Measurements from ENCODE around the gene THAP7. TPM values are rescaled to one million over a fixed set of nuclear protein-coding genes. Genes with fewer than 3 reads are reported as not detected.
A peak's percentile ranks its signal among the peaks of the same experiment; 100 is the strongest.

Gene THAP7
- total and polyA plus RNA-seq, 2 of the 4 experiments (the other 2 are of a cell fraction): 14.2 to 19.8 TPM

- Histone ChIP-seq H2BK5ac (ENCODE audit: low read depth, low read length, poor library complexity, severe bottlenecking) (no peak overlapping the region), H2AK9ac (replicated peaks; ENCODE audit: low read depth, low read length, poor library complexity) (peak overlapping the region; percentile 78), H2BK120ac (ENCODE audit: low read depth, low read length) (no peak overlapping the region), H3K9ac (ENCODE audit: low read depth, low read length) (no peak overlapping the region), H3K4me1 (ENCODE audit: control insufficient read depth, insufficient read depth, low read length) (peaks cover 15% of the 10 kb centered on the region), H3K4me2 (ENCODE audit: low read depth, low read length) (no peak overlapping the region), H4K5ac (ENCODE audit: low read depth, low read length) (no peak overlapping the region), H4K20me1 (ENCODE audit: insufficient read depth, low read length) (no peaks in the 10 kb centered on the region), H3K9me3 (ENCODE audit: control insufficient read depth, insufficient read depth, low read length) (no peaks in the 10 kb centered on the region), H3K23ac (ENCODE audit: low read depth, low read length) (no peak overlapping the region), H3K36me3 (ENCODE audit: control insufficient read depth, insufficient read depth, low read length) (no peaks in the 10 kb centered on the region), H3K14ac (replicated peaks; ENCODE audit: low read depth, low read length) (peak overlapping the region; percentile 15; the same call in 1 of the 2 replicates), H3K56ac (ENCODE audit: extremely low read depth, insufficient read depth, low read length) (no peak overlapping the region), H4K91ac (ENCODE audit: insufficient read depth, low read depth, low read length) (no peak overlapping the region), H3K18ac (ENCODE audit: low read depth, low read length) (no peak overlapping the region), H2BK15ac (ENCODE audit: low read depth, low read length) (no peak overlapping the region), H3K4ac (ENCODE audit: low read depth, low read length) (peak overlapping the region; percentile 11), H2BK20ac (ENCODE audit: low read depth, low read length) (no peak overlapping the region), H2AK5ac (ENCODE audit: low read depth, low read length) (peak overlapping the region; percentile 76), H3K27ac (ENCODE audit: insufficient read depth, low read length) (no peak overlapping the region; the same call in 1 of the 2 replicates), H2AFZ (replicated peaks; ENCODE audit: low read length, poor library complexity) (no peak overlapping the region), H4K8ac (ENCODE audit: low read depth in 2 of 2, low read length in 2 of 2) (no peak overlapping the region), H3K4me3 (ENCODE audit: insufficient read depth, low read depth, low read length) (no peak overlapping the region), H3K79me1 (ENCODE audit: low read depth in 1 of 2, low read length in 2 of 2) (no peaks in the 10 kb centered on the region), H3K27me3 (ENCODE audit: control insufficient read depth, insufficient read depth, low read length) (no peaks in the 10 kb centered on the region), H3K9me1 (ENCODE audit: insufficient read depth, low read length) (peaks cover 6% of the 10 kb centered on the region; the same call in 1 of the 2 replicates)
- ChIA-PET CTCF (interaction anchor here (1.4 kb wide), 1 partner anchor 23 kb away, joined by 3 read pairs; no protein-coding TSS in a partner anchor), POLR2A (ENCODE audit: unreplicated experiment) (no interaction called here)
- intact Hi-C loops (cut with micrococcal nuclease) (loop anchor here (2.0 kb wide), 1 partner anchor 29 kb away; the partner anchor contains the start of gene P2RX6), dilution Hi-C loops (cut with HindIII; ENCODE audit: low sequenced_read_pairs, unreplicated experiment) (no loop called here), in situ Hi-C loops (cut with MboI; ENCODE audit: low sequenced_read_pairs) (no loop called here)
- no TSS peak for BruUV-seq (replicated peaks)
- DNase-seq (no peak), ATAC-seq (ENCODE audit: low read depth) (no peak)
- 84% methylated on average over 7 of the region's 15 CpGs; no CpG with 5 or more reads in 1 of the 2 experiments for WGBS, 2 experiments (ENCODE audit: extremely low coverage in 2 of 2, insufficient read length in 1 of 2)
- TF ChIP-seq RAD21 (IDR thresholded peaks at IDR 0.05; ENCODE audit: low read length) (no peak), MXI1 (IDR thresholded peaks at IDR 0.05; ENCODE audit: borderline replicate concordance, low read depth, low read length) (no peak), CTCF (conservative IDR thresholded peaks at IDR 0.05; ENCODE audit: low read depth, low read length) (no peak), RCOR1 (IDR thresholded peaks at IDR 0.05; ENCODE audit: insufficient replicate concordance, low read length) (no peak), RFX5 (IDR thresholded peaks at IDR 0.05; ENCODE audit: low read depth, low read length) (no peak), FOS (IDR thresholded peaks at IDR 0.05; ENCODE audit: low read depth, low read length) (no peak), MAZ (IDR thresholded peaks at IDR 0.05; ENCODE audit: borderline replicate concordance, low read depth, low read length) (no peak), CHD1 (IDR thresholded peaks at IDR 0.05; ENCODE audit: low read depth, low read length) (no peak), ELK1 (IDR thresholded peaks at IDR 0.05; ENCODE audit: borderline replicate concordance, low read depth, low read length) (no peak), CEBPB (IDR thresholded peaks at IDR 0.05; ENCODE audit: low read depth, low read length) (no peak), POLR2A (IDR thresholded peaks at IDR 0.05; ENCODE audit: low read depth, low read length) (no peak), NFE2L2 (IDR thresholded peaks at IDR 0.05; ENCODE audit: low read depth, low read length) (no peak), BHLHE40 (IDR thresholded peaks at IDR 0.05; ENCODE audit: low read depth, low read length) (no peak), SMC3 (IDR thresholded peaks at IDR 0.05; ENCODE audit: low read depth, low read length) (no peak)
- TF ChIP-seq, protein P1, sequence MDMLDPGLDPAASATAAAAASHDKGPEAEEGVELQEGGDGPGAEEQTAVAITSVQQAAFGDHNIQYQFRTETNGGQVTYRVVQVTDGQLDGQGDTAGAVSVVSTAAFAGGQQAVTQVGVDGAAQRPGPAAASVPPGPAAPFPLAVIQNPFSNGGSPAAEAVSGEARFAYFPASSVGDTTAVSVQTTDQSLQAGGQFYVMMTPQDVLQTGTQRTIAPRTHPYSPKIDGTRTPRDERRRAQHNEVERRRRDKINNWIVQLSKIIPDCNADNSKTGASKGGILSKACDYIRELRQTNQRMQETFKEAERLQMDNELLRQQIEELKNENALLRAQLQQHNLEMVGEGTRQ (IDR thresholded peaks at IDR 0.05; ENCODE audit: low read depth, low read length): no peak
These were observed 42.1 kb upstream of the THAP7 start for GRCh38 chr22:21043860-21044535.
